ENCODE results near the gene ACADM.
"Not testable (repeated sequence)": the region's sequence is repeated elsewhere in the genome, so short reads cannot be mapped to it uniquely, and the experiment has no call there.

The ACADM gene

GRCh38 chr1:75794382-75794781 is 69.9 kb downstream of the ACADM start:
- Mint-ChIP-seq H3K4me1 (peaks cover 30% of the 10 kb centered on the region), H3K36me3 (peaks cover 64% of the 10 kb centered on the region), H3K4me3 (no peak overlapping the region), H3K9me3 (no peaks in the 10 kb centered on the region), H3K27me3 (no peaks in the 10 kb centered on the region), H3K27ac (no peak overlapping the region)
- no peak for DNase-seq
- CTCF ChIA-PET, result no interaction called here

DNA sequence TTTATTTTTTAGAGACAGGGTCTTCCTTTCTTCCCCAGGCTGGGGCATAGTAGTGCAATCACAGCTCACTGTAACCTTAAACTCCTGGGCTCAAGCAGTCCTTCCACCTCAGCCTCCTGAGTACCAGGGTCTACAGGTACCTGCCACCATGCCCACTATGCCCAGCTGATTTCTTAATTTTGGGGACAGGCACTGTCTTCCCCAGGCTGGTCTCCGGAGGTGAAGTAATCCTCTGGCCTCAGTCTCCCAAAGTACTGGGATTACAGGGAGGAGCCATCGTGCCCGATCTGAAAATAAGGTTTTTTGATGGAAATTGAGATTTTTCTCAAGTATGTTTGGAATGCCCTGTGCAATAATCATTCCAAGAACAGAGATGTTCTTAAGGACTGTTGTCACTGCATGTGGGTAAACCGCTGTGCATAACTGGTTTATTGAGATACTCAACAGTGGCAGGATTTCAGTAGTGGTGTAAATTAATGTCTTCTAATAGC is 71.2 kb downstream of the ACADM start:
- DNase-seq, result no peak
- no peaks in the 10 kb centered on the region for H3K27me3 Mint-ChIP-seq
- no peaks in the 10 kb centered on the region for H3K9me3 Mint-ChIP-seq
- CTCF ChIA-PET, result interaction anchor here (0.6 kb wide), 1 partner anchor 26 kb away, joined by 3 read pairs; no protein-coding TSS in a partner anchor
- H3K4me3 Mint-ChIP-seq, result no peak overlapping the region
- peaks cover 16% of the 10 kb centered on the region for H3K4me1 Mint-ChIP-seq
- H3K27ac Mint-ChIP-seq, result no peak overlapping the region
- H3K36me3 Mint-ChIP-seq, result peaks cover 53% of the 10 kb centered on the region

- CTCF ChIA-PET, result interaction anchor here (0.6 kb wide), 1 partner anchor 27 kb away, joined by 3 read pairs; no protein-coding TSS in a partner anchor
- Mint-ChIP-seq H3K9me3 (no peaks in the 10 kb centered on the region), H3K4me3 (no peak within 1 kb of the TSS), H3K27ac (no peak within 1 kb of the TSS), H3K27me3 (no peaks in the 10 kb centered on the region), H3K36me3 (peaks cover 44% of the 10 kb centered on the region), H3K4me1 (peaks cover 8% of the 10 kb centered on the region)
- DNase-seq, result no peak
Observed at GRCh38 chr1:75796376-75797272, 72.1 kb downstream of the ACADM start, which contains the start of gene MSH4. MSH4 (plus strand) TSS chr1:75796882; CDS start chr1:75796986, 104 bp downstream.

GRCh38 chr1:75797273-75797588 is 72.7 kb downstream of the ACADM start:
- no peak for DNase-seq
- H3K27ac Mint-ChIP-seq, result no peak overlapping the region
- H3K4me1 Mint-ChIP-seq, result peaks cover 4% of the 10 kb centered on the region
- H3K36me3 Mint-ChIP-seq, result peaks cover 41% of the 10 kb centered on the region
- no peak overlapping the region for H3K4me3 Mint-ChIP-seq
- no peaks in the 10 kb centered on the region for H3K27me3 Mint-ChIP-seq
- H3K9me3 Mint-ChIP-seq, result no peaks in the 10 kb centered on the region
- CTCF ChIA-PET, result no interaction called here

GRCh38 chr1:75797606-75798216 is 73.2 kb downstream of the ACADM start:
- no peak overlapping the region for H3K27ac Mint-ChIP-seq
- no peak for DNase-seq
- peaks cover 38% of the 10 kb centered on the region for H3K36me3 Mint-ChIP-seq
- H3K27me3 Mint-ChIP-seq, result no peaks in the 10 kb centered on the region
- H3K4me1 Mint-ChIP-seq, result peaks cover 3% of the 10 kb centered on the region
- H3K4me3 Mint-ChIP-seq, result no peak overlapping the region
- CTCF ChIA-PET, result no interaction called here
- H3K9me3 Mint-ChIP-seq, result no peaks in the 10 kb centered on the region

GRCh38 chr1:75801480-75801879 is 77.0 kb downstream of the ACADM start:
- H3K4me1 Mint-ChIP-seq, H3K9me3 Mint-ChIP-seq, H3K27me3 Mint-ChIP-seq, CTCF ChIA-PET, H3K4me3 Mint-ChIP-seq, H3K27ac Mint-ChIP-seq, DNase-seq: not testable (repeated sequence)
- peaks cover 11% of the 10 kb centered on the region for H3K36me3 Mint-ChIP-seq

- H3K9me3 Mint-ChIP-seq, result no peaks in the 10 kb centered on the region
- DNase-seq, result no peak
- no peak overlapping the region for H3K4me3 Mint-ChIP-seq
- no peaks in the 10 kb centered on the region for H3K36me3 Mint-ChIP-seq
- H3K27ac Mint-ChIP-seq, result no peak overlapping the region
- H3K27me3 Mint-ChIP-seq, result no peaks in the 10 kb centered on the region
- no peaks in the 10 kb centered on the region for H3K4me1 Mint-ChIP-seq
- CTCF ChIA-PET, result no interaction called here
Observed at GRCh38 chr1:75808921-75809320, 84.4 kb downstream of the ACADM start.

DNA sequence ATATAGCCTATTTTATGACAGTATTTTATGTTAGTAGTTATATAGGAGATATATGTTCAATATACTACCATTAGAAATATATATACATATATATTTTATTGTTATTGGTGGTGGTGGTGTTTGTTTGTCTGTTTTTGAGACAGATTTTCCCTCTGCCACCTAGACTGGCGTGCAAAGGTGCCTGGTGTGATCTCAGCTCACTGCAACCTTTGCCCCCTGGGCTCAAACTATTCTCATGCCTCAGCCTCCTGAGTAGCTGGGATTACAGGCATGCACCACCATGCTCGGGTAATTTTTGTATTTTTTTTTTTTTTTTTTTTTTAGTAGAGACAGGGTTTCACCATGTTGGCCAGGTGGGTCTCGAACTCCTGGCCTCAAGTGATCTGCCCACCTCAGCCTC is 85.6 kb downstream of the ACADM start:
- DNase-seq, H3K27ac Mint-ChIP-seq, H3K27me3 Mint-ChIP-seq, CTCF ChIA-PET, H3K4me3 Mint-ChIP-seq, H3K4me1 Mint-ChIP-seq, H3K36me3 Mint-ChIP-seq, H3K9me3 Mint-ChIP-seq: not testable (repeated sequence)

GRCh38 chr1:75811211-75811981 is 86.9 kb downstream of the ACADM start:
- Mint-ChIP-seq H3K36me3 (no peaks in the 10 kb centered on the region), H3K9me3 (no peaks in the 10 kb centered on the region), H3K4me3 (no peak overlapping the region), H3K4me1 (no peaks in the 10 kb centered on the region), H3K27ac (no peak overlapping the region), H3K27me3 (no peaks in the 10 kb centered on the region)
- no peak for DNase-seq
- CTCF ChIA-PET, result no interaction called here

- Mint-ChIP-seq H3K4me3 (no peak overlapping the region), H3K9me3 (no peaks in the 10 kb centered on the region), H3K4me1 (no peaks in the 10 kb centered on the region), H3K27me3 (no peaks in the 10 kb centered on the region), H3K36me3 (no peaks in the 10 kb centered on the region), H3K27ac (no peak overlapping the region)
- DNase-seq, result no peak
- CTCF ChIA-PET, result no interaction called here
Observed at GRCh38 chr1:75812065-75812464, 87.6 kb downstream of the ACADM start.
